ENCODE measurements around the gene TRIM65.
A peak's percentile ranks its signal among the peaks of the same experiment; 100 is the strongest.
"Not testable (repeated sequence)": the region's sequence is repeated elsewhere in the genome, so short reads cannot be mapped to it uniquely, and the experiment has no call there.

Gene TRIM65

GRCh38 chr17:75876190-75876937 lies 20.4 kb downstream of the TRIM65 start:
- peak in 1 of 3 experiments; percentile 41 for DNase-seq (ENCODE audit: low read depth in 2 of 3, low spot score in 2 of 3)

- no peak for DNase-seq (ENCODE audit: low read depth in 2 of 3, low spot score in 2 of 3)
Observed at GRCh38 chr17:75875940-75876189, 20.9 kb downstream of the TRIM65 start.

GRCh38 chr17:75875182-75875939 lies 21.4 kb downstream of the TRIM65 start:
- no peak for DNase-seq (ENCODE audit: low read depth in 2 of 3, low spot score in 2 of 3)

- no peak for DNase-seq (ENCODE audit: low read depth in 2 of 3, low spot score in 2 of 3)
Observed at GRCh38 chr17:75874323-75875181, 22.2 kb downstream of the TRIM65 start.

- no peak for DNase-seq (ENCODE audit: low read depth in 2 of 3, low spot score in 2 of 3)
Observed at GRCh38 chr17:75873587-75874322, 23.0 kb downstream of the TRIM65 start.

GRCh38 chr17:75872434-75873351 lies 24.1 kb downstream of the TRIM65 start:
- DNase-seq (ENCODE audit: low read depth in 2 of 3, low spot score in 2 of 3): no peak

- DNase-seq (ENCODE audit: low read depth in 2 of 3, low spot score in 2 of 3): not testable (repeated sequence)
Observed at GRCh38 chr17:75870228-75870627, 26.5 kb downstream of the TRIM65 start.

GRCh38 chr17:75869282-75870141 lies 27.2 kb downstream of the TRIM65 start:
- no peak for DNase-seq (ENCODE audit: low read depth in 2 of 3, low spot score in 2 of 3)

GRCh38 chr17:75868730-75869281 lies 27.9 kb downstream of the TRIM65 start:
- not testable (repeated sequence) for DNase-seq (ENCODE audit: low read depth in 2 of 3, low spot score in 2 of 3)

GRCh38 chr17:75865404-75866188 lies 31.2 kb downstream of the TRIM65 start:
- not testable (repeated sequence) for DNase-seq (ENCODE audit: low read depth in 2 of 3, low spot score in 2 of 3)

- not testable (repeated sequence) for DNase-seq (ENCODE audit: low read depth in 2 of 3, low spot score in 2 of 3)
Observed at GRCh38 chr17:75864887-75865286, 31.9 kb downstream of the TRIM65 start.

- DNase-seq (ENCODE audit: low read depth in 2 of 3, low spot score in 2 of 3): peak in 1 of 3 experiments; percentile 14
Observed at GRCh38 chr17:75864448-75864871, 32.3 kb downstream of the TRIM65 start.

GRCh38 chr17:75861927-75862317 lies 34.8 kb downstream of the TRIM65 start:
- DNase-seq (ENCODE audit: low read depth in 2 of 3, low spot score in 2 of 3): no peak

GRCh38 chr17:75859358-75859757 lies 37.4 kb downstream of the TRIM65 start:
- DNase-seq (ENCODE audit: low read depth in 2 of 3, low spot score in 2 of 3): not testable (repeated sequence)

- DNase-seq (ENCODE audit: low read depth in 2 of 3, low spot score in 2 of 3): peak in 1 of 3 experiments; percentile 42
Observed at GRCh38 chr17:75856062-75856756, 40.5 kb downstream of the TRIM65 start.

GRCh38 chr17:75855310-75856061 lies 41.3 kb downstream of the TRIM65 start, which contains the start of gene WBP2:
TSS of gene WBP2 (minus strand) at chr17:75855335. CDS start at chr17:75855297, 38 bp downstream.
- peak; percentile 81 to 94 (median 92) for DNase-seq (ENCODE audit: low read depth in 2 of 3, low spot score in 2 of 3)

Measured in activated CD8-positive, alpha-beta memory T cell treated with anti-CD3 and anti-CD28 coated beads for 48 hours (primary cell).